DMS 273 treated with DMSO at 0.1 percent for 48 hours (cell line): Measurements from ENCODE around the gene SLC66A1.

Experiments
- DNase-seq: peaks from one replicate; lab custom pipeline; 2025; lab: John Stamatoyannopoulos, UW

Gene SLC66A1

DNA sequence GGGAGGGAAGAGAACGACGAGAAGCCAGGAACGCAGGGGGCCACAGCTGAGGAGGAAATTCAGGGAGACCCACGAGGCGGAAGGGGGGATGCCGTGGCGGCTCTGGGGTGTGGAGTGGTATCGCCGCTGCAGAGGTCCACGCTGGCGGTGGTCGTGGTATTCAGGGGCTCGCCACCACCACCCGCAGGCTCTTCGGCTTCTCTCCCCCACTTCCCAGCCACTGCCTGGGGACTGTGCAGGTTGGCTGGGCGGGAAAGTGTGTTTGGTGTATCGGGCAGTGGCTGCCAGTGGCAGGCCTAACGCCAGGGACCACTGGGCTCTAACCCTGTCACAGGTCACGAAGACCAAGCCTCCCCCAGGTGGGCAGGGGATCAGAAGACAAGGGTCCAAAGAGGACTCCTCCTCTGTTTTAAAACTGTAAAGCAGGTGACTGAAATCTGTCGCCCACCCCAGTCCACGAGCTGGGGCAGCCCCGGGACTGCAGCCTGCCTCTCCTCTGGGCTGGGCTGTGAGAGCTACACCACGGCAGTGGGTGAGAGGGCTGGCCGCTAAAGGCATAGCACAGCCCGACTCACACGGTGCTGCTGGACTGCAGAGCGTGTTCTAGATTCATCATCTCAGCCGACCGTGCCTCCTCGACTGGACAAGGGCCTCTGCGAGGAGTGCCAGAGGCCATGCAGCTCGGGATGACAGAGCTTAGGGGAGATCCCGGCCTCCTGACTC lies 30.9 kb downstream of the SLC66A1 start:
- no peak for DNase-seq

DNA sequence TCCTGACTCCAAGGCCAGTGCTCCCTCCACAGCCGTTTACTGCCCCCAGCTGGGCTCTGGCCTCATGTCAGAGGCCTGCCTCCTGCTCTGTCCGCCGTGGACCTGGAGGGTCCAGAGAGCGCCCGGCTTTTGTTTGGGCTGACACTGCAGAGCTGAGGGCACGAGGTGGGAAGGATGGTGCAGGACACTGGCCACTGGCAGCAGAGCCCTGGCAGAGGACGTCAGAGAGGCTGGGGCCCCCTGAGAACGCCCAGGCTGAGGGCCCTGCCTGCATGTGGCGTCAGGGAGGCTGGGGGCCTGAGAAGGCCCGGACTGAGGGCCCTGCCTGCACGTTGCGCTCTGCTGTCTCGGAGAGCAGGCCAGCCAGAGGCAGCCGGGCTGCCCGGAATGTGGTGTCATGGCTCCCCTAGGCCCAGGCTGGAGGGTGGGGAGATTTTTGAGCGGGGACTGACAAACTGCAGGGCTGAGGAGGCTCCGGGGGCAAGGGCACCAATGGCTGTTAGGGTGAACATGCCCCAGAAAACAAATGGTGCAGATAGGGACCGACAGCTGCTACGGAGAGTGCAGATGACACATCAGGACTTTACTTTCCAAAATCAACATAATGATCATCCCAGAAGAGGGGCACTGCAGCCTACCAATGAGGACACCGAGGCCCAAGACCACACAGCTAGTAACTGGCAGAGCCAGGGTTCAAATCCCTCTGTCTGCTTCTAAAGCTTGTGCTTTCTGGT lies 31.7 kb downstream of the SLC66A1 start:
- DNase-seq: no peak

DNA sequence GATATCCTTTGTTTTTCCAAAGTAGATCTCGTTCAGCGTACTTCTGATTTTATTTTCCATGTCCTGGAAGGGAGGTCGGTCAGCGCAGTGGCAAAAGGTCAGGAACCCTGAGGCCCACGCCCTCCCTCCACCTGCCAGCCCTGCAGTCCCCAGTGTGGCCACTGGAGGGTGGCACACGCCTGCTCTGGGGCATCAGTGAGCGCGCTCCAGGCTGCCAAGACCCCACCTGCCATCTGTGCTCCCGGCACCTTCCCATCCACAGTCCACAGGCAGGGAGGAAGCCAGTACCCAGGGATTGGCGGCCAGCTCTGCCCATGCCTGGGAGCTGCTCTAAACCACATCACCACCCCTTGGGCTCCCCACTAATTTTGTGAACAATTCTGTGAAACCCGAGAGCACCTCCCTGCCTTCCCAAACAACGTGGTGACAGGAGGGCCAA lies 32.3 kb downstream of the SLC66A1 start:
- DNase-seq: peak; percentile 19

DNA sequence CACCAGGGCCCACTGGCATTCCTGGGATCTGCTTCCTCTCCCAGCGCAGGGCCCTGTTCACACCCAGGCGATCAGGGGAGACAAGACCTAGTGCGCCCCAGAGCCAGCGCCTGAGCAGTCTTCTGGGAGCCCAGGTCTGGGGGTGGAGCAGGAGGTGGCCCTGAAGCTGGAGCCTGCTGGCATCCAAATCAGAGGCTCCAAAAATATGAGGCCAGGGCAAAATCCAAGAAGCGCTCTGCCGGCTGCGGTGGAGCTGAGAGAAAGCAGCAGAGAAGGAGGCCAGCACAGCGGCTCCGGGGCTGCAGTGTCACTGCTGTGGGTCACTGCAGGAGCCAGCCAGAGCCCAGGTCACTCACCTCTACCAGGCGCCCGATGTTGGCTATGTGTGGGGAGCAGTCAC lies 32.7 kb downstream of the SLC66A1 start:
- DNase-seq: no peak

DNA sequence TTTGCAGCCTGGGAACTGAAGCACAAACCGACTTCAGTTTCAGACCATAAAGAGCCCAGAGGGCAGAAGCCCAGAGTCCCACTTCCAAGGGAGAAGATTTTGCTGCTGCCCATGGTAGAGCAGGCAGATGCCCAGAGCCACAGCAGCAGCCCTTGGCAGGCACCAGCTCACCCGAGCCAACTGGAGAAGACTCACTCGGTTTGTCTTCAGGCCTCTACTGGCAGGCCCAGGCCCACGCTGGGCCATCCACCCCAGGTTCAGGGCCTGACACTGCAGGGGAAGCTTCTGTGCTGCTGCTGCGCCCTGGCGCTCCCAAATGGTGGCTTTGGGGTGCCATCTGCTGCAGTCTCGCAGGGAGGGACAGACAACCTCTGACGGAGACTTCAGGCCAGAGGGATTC lies 33.3 kb downstream of the SLC66A1 start:
- DNase-seq: no peak

DNA sequence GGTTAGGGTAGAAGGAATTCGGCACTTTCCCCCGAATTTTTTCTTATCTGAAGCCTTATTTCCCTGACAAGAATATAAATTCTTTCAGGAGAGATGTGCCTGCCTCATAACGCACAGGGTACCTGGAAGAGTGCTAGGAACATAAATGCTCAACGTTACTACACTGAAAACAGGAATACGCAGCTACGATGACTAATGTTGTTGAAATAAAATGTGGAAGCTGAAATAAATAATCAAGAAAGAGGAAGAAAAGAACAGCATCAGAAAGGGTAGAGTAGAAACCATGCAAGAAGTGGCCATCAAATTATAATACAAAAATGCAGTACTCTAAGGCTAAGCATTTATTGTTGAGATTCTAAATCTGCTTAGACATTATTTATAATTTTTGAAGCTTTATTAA lies 33.9 kb downstream of the SLC66A1 start:
- DNase-seq: no peak

DNA sequence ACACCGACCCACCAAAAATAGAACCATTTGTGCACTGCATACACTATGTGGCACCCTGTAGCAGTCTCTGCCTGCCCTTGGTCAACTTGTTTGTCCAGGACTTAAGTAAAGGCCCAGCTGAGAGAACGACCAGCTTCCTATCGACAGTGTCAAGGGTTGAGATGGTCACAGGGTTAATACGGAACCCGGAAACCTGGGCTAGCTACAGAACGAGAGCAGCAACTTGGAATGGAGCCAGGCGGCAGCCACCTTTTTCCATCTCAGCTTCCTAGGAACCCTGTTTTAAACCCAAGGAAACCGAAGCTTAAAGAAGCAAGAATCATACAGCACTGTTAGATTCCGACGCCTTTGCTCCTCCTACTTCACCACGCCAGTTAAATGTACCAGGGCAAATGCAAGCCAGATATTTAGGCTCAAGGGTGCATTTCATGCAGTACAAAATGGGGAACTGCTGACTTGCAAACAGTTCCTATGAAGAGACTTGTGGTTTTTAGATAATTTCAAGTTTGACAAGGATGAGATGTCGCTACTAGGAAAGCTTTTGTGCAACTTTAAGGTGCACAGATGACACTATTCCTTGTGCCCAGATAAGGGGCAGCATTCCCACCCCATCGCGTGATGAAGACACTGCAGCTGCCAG lies 35.5 kb downstream of the SLC66A1 start:
- no peak for DNase-seq

DNA sequence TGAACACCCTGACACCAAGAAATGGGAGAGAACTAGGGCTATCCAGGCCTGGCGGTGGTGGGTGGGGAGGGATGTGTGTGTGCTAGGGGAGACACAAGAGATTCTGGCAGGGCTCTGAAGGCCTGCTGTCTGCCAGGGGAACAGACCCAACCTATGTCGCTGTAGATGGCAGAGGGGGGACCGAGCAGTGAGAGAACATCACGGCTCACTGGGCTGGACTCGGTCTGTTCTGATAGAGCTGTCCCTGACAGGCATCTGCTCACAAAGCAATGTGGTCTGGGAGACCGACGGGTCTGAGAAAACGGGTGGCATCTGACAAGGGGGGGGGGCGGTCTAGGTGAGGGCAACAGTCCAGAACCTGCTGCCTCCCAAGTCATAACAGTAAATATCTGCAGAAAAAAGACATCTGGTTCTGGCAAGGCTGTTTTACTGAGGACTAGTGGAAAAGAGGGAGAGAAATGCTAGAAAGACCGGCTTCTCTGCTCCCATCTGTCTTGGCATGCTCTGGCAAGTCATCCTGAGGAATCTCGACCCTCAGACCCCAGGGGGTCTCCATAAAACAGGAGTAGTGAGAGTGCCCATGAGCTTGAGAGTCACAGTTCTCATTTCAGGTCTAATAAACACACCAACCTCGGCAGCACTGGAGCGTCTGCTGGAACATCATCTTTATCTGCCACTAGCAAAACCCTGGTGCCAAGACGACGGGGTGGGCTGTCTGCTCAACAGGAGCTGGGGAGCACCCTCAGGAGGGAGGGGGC lies 36.5 kb downstream of the SLC66A1 start:
- DNase-seq: no peak

DNA sequence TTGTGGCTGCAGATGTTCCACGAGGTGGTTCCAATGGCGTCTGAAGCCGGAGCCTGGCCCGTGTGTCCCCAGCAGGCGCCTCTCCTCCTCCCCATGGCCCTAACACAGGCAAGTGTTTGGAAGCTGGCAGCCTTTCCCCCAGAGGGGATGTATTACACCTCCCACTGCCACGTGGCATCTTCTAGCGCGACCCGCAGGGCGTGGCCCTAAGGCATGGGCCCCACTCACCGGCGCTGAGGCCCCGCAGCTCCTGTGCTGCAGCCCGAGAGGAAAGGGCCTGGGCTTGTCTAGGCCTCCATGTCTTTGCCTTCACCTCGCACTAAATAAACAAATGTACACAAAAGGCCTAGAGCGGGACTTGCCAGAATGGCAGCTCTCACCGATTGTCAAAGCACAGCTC lies 37.9 kb downstream of the SLC66A1 start:
- no peak for DNase-seq

DNA sequence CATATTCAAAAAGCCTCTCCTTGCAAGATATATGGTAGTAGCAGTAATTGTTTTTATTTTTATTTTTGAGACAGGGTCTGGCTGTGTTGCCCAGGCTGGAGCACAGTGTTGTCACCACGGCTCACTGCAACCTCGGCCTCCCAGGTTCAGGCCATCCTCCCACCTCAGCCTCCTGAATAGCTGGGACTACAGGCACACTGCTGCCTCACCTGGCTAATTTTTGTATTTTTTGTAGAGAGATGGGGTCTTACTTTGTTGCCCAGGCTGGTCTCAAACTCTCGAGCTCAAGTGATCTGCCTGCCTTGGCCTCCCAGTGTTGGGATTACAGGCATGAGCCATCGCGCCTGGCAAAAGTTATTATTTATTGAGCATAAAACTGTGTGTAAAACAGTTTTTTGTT lies 38.4 kb downstream of the SLC66A1 start:
- DNase-seq: no peak

DNA sequence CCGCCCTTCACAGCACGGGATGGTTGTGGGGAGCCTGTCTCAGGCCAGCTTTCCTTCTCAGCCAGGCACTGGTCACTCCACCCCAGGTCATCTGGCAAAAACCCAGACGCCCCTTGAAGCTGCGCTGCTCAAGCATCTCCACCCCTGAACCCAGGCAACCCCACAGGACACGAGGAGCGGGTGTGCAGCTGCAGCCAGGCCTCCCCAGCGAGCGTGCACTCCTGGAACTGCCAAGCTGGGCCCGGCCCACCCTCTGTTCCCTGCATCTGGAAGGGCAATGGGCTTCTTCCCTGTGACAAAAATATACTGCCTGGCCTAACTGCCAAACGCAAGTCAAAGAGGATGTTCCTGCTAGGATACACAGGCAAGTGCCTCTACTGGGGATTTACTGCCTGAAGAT lies 39.7 kb downstream of the SLC66A1 start:
- DNase-seq: no peak

DNA sequence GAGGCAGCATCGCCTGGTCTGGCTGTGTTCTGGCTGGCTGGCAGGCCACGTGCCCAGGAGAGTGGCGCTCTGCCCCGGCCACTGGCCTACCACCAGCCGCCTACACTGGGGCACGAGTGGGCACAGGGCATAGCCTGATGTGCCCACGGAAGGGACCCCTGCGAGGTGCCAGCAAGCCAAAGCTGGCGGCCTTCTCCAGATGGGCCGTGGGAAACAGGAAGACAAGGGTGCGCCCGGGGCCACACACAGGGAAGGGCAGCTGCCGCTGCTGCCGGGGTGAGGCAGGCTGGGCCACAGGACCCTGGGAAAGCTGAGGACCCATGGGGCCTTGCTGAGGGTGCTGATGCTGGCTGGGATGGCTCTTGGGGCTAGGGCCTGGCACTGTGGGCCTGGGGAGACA lies 40.7 kb downstream of the SLC66A1 start:
- DNase-seq: no peak

DNA sequence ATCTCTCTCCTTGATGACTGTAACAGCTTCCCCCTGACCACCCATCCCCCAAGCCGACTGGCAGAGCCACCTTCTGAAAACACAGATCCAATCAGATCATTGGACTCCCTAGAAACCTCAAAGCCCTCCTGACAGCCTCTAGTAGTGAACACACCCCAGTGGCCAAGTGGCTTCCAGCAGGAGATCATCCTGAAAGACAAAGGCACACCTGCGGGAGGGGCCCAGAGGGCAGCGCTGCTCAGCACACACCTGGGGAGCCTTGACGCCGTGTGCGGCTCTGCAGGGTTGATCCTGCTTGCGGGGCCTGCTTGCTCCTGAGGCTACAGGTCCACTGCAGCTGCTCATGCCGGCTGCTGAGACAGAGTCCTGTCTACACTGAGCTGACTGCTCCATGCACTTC lies 41.5 kb downstream of the SLC66A1 start:
- DNase-seq: no peak

DNA sequence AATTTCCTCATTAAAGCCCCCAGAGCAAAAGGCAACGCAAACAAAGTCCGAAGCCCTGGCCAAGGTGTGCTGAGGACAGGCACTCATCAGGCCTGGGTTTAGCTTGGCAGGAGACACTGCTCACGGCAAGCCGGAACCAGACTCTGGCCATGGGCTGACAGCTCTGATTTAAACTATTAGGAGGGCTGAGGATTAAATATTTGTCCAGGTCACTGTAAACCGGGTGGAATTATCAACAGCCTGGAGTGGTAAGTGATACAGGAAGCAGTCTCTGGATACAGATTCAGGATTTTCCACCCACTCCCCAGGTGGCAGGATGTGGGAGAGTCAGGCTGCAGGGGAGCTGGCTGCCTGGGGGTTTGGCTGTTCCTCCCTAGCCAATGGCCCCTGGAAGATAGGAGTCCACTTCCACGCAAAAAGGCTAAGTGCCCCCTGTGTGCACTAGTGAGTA lies 42.4 kb downstream of the SLC66A1 start:
- DNase-seq: no peak

DNA sequence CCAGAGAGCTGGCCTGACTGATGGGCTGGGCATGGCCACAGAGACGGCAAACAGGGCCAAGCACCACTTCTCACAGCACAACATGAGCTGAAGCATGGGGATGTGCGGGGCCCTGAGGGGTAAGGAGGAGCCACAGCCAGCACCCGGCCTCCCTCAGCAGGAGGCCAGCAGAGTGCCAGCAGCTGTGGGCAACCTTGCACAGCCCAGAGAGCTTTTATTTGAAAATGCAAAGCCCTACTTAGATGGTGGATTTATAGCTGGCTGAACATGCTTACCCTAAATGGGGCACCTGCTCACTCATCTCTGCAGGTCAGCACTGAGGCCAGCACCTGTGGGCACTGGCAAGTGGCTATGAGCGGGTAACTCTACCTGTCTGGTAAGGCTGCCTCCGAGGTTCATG lies 44.1 kb downstream of the SLC66A1 start:
- DNase-seq: no peak

DNA sequence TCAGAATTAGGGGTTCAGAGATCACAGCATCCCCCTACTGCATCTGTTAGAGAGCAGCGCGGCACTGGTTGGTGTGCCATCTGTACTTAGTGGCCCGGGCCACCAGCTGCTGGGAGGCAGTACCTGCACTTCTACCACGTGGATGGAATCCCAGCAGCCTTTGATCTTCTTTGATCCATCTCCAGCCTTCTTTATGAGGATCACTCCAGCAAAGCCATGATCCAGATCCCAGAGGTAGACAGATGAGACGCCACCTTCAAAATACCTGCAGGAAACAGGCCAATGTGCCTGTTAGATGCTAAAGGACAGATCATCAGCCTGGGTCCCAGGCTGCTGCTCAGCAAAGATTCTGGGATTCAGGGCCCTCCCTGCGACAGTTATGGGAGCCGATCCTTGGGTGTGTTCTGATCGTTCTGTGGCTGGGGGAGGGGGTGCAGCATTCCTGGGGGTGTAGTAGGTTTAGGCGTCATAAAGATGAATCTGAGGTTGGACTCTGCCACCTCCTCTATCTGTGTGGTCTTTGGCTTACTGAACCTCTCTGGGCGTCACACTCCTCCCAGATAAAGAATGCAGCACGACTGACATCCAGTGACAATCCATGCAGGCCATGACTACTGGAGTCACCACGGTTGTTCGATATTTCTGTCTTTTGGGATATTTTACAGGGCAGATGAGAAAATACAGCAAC lies 45.3 kb downstream of the SLC66A1 start:
- DNase-seq: no peak

DNA sequence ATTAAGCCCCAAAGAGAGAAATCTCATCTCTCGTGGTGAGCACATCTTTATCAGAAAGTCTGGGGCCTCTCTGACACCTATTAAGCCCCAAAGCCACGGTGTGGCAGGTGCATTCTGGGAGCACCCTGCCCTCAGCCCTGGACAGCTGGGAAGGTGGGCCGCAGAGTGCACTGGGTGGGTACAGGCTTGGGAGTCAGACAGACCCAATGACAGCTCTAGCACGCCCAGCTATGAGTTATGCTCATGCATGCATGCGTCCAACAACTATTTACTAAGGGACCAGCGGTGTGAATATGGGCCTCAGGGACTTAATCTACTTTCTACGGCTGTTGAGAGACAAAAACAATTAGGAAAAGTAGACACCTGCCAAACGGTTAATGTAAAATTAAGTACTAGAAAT lies 46.6 kb downstream of the SLC66A1 start:
- no peak for DNase-seq

DNA sequence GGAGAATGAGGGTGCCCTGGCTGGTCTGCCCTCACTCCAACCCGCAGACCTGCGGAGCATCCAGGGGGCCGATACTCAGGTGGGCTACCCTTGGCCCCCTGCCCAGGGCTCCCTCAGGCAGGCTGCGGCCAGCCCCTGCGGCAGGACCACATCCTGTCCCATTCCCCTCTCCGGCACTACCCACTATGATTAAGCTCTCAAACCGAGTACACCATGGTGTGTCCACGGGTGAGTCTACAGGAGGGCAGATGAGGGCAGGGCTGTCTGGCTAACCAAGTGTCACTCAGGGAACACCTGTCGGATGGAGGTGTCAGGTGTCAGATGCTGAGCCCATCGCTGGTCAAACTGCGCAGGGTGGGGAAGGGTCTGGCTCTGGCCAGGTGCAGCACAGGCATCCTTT lies 47.2 kb downstream of the SLC66A1 start:
- no peak for DNase-seq

DNA sequence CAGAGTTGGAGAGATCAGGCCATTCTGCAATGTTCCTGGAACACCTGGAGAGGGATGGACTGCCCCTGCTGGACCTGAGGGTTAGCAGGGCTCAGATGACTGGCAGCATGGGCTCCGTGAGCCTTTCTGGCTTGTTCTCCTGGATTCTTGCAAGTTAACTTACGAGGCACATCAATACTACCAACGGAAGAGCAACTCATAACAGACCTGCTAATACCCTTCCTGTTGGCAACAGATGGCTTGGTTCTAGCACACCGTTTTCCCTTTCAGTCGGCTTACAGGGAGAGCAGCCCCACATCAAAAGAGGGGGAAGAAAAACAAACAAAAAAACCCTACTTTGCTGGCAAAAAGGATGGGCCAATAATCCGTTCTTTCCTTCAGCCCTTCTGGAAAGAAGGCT lies 47.9 kb downstream of the SLC66A1 start:
- DNase-seq: peak; percentile 50

DNA sequence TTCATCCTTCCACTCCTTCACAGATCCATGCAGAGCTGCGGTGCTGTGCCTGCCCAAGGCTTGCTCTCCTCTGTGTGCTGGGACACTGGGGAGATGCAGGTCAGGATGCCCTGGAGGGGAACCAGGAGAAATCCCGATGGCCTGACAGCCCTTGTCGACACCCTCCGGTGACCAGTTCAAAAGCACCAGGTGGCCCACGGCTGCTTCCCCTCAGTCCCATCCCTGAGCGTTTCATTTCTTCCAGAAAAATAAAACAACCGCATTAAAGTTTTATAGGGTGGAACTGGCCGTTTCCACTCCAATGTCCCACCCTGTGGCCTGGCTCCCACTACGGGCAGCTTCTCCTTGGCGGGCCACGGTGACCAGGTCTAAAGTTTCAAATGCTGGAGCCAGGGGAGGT lies 48.3 kb downstream of the SLC66A1 start:
- no peak for DNase-seq

DNA sequence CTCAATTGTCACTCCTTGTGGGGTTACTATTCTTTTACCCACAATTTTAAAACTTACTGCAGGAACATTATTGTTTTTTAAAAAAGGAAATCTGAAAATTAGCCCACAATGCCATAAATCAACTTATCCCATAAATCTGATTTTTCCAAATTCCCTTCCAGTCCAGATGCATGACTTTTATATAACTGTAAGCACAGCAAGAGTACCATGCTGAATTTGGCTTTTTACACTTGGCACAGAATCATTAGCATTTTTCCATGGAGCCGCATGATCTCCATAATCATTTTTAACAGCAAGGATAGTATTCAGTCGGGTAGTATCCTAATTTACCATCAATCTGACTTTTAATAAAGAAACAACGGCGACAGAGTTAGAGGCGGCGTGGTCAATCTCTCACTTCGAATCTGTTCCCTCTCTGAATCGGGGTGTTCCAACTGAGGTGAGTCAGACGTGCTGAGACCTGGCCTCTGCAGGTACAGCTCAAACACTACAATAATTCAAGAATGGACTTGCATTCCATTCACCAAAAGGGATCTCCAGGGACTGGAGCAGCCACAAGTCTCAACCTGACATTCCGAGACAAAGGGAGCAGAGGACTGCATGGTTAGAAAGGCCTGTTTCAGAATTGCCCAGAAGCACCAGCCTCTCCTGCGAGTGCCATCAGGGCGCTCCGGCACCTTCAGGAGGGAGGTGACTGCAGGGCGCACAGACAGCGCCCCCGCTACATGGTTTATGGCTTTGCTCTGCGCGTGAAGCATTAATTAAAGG lies 48.9 kb downstream of the SLC66A1 start:
- no peak for DNase-seq
